AG09309 (cell line): ENCODE data around the gene NEDD4.

Source experiments
- DNase-seq: peaks from one replicate; pipeline ENCODE4 v3.0.0-alpha.2; 2010; ENCODE audit warnings: low read depth
- H3K4me3 ChIP-seq: 2 replicates; pipeline ENCODE4 v1.5.1; 2011; ENCODE audit warnings: mild to moderate bottlenecking, low read depth, low read length, moderate library complexity; ENCODE audit not compliant: control insufficient read depth
- TF ChIP-seq, protein P1 (sequence below): IDR thresholded peaks from 2 replicates; pipeline ENCODE4 v1.5.1; 2011; ENCODE audit warnings: mild to moderate bottlenecking, low read depth, low read length, inconsistent platforms; ENCODE audit not compliant: insufficient read depth, control insufficient read depth; ENCODE audit errors: missing control alignments

Gene NEDD4

DNA sequence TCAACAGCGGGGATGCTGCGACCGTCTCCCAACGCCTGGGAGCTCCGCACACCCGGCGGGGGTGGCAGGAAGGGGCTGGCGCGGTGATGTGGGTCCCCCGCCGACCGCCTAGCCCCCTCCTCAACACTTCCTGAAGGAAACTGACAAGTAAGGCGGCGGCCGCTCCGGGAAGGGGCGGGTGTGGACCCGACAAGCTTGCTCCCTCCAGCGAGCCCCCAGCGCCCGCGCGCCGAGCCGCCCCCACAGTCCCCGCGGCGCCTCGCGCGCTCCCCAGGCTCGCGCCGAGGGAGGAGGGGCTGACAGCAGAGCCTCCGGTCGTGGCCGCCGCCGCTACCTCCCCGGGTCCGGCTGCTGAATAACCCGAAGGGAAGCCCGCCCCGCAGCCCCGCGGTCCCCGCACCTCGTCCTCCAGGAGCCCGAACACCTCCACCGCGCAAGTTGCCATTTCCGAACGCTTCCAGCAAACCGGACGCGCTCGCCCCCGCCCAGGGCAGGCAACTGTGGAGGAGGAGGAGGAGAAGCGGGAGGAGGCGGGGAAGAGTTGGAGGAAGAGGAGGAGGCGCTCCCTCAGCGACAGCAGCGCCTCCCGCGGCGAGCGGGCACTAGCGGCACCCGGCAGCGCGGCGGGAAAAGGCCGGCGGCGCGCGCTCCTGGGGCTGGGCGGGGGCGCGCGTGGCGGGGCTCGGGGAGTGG, at the start of gene NEDD4:
Gene NEDD4, minus strand, starts transcription at position 502 of the 693 bp plus-strand sequence. Its CDS starts 57 bp downstream, at position 445.
- peak; percentile 40 for DNase-seq
- TF ChIP-seq, protein P1, sequence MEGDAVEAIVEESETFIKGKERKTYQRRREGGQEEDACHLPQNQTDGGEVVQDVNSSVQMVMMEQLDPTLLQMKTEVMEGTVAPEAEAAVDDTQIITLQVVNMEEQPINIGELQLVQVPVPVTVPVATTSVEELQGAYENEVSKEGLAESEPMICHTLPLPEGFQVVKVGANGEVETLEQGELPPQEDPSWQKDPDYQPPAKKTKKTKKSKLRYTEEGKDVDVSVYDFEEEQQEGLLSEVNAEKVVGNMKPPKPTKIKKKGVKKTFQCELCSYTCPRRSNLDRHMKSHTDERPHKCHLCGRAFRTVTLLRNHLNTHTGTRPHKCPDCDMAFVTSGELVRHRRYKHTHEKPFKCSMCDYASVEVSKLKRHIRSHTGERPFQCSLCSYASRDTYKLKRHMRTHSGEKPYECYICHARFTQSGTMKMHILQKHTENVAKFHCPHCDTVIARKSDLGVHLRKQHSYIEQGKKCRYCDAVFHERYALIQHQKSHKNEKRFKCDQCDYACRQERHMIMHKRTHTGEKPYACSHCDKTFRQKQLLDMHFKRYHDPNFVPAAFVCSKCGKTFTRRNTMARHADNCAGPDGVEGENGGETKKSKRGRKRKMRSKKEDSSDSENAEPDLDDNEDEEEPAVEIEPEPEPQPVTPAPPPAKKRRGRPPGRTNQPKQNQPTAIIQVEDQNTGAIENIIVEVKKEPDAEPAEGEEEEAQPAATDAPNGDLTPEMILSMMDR, result peak; percentile 49
- peak within 1 kb of the TSS; percentile 86 for H3K4me3 ChIP-seq

DNA sequence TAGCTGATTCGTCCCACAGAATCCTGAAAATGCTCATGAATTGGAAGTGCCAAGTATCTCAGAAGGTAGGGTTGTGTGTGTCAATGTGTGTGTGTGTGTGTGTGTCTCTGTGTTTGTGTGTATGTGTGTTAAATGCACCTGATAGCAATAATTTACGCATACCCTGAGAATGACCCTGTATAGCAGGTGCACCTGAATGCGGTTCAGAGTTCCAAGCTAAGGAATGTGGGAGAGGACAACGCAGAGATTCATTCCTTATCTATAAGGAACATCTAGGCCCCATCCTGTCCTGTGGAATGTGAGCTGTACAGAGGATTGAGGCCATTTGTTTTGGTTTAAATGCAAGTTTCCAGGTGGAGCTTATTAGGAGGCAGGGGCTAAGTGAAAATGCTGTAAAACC, 49.1 kb upstream of the NEDD4 start:
- no peak overlapping the region for H3K4me3 ChIP-seq
- TF ChIP-seq, protein P1, result no peak
- no peak for DNase-seq

GRCh38 chr15:56042031-56042430, 48.6 kb upstream of the NEDD4 start:
- DNase-seq, result no peak
- TF ChIP-seq, protein P1, result no peak
- no peak overlapping the region for H3K4me3 ChIP-seq

DNA sequence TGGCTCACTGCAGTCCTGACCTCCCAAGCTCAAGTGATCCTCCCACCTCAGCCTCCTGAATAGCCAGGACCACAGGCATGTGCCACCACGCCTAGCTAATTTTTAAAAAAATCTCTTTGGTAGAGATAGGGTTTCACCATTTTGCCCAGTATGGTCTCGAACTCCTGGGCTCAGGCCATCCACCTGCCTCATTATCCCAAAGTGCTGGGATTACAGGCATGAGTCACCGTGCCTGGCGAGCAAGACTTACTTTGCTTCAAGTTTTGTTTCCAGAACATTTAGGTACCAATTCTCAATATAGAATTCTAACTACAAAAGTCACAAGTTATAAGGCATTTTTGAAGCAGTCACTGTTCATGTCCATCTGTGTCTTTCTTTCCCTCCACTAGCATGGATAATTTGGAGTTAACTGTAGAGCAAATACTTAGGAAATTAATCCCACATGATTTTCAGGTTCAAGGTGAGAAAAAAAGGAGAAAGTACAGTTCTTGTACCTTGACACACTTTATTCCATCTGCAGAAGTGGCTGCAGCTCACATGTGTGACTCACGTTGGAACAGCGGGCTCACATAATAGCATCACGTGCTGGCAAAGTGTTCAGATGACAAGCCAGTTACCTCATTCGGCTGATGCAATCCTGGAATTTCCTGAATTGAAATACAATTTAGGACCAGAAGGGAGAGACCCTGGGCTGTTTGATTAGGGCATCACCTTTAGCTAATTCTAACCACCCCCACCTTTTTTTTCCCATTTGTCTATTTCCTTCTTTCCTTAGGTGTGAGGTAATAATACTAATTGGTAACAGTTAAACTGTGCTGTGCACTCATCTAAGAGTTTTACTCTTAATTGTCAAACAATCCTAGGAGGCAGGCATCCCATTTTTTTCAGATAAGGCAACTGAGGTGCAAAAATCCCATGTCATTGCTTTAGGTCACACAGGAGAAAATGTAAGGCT, 46.9 kb upstream of the NEDD4 start:
- TF ChIP-seq, protein P1, result no peak
- DNase-seq, result peak; percentile 72
- no peak overlapping the region for H3K4me3 ChIP-seq

GRCh38 chr15:56038707-56039106, 45.3 kb upstream of the NEDD4 start:
- no peak for DNase-seq

GRCh38 chr15:56038015-56038414, 44.6 kb upstream of the NEDD4 start:
- DNase-seq, result no peak
- no peak overlapping the region for H3K4me3 ChIP-seq
- TF ChIP-seq, protein P1, result no peak

More at GRCh38 chr15:56038707-56039106, 45.3 kb upstream of the NEDD4 start:
- no peak overlapping the region for H3K4me3 ChIP-seq
- TF ChIP-seq, protein P1, result no peak
